GM19324 (cell line): ENCODE results near the gene CAMSAP1.
"Not testable (repeated sequence)": the region's sequence is repeated elsewhere in the genome, so short reads cannot be mapped to it uniquely, and the experiment has no call there.

Source experiments
- ATAC-seq: cut with Tn5 transposase; IDR thresholded peaks from one replicate; pipeline ENCODE4 v1.9.1; 2021; ENCODE audit warnings: mild to moderate bottlenecking, moderate library complexity; ENCODE audit not compliant: unreplicated experiment, low FRiP score

The CAMSAP1 gene

GRCh38 chr9:135907431-135908092 is at the start of gene CAMSAP1:
Gene CAMSAP1, minus strand, starts transcription at chr9:135907546. Its CDS starts 387 bp downstream, at chr9:135907159.
- ATAC-seq = peak; percentile 78

DNA sequence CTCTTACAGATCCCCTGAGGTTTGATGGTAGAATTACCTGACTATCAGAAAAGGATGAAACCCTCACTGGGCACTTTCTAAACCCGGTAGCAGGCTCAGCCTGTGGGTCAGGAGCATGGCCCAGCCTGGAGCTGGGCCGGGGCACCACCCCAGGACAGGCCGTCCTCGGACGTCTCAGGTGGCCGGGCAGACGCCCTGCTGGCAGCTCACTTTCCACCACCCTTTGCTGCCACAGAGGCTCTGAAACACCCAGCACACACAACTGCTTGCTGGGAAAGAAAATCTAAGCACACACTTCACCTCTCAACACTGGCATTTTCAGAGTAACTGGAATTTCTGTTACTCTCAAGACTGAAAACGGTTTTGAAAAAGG is 49.4 kb upstream of the CAMSAP1 start:
- no peak for ATAC-seq

- ATAC-seq = no peak
Measured at GRCh38 chr9:135955934-135956801, 48.8 kb upstream of the CAMSAP1 start.

GRCh38 chr9:135952664-135953206 is 45.4 kb upstream of the CAMSAP1 start:
- no peak for ATAC-seq

DNA sequence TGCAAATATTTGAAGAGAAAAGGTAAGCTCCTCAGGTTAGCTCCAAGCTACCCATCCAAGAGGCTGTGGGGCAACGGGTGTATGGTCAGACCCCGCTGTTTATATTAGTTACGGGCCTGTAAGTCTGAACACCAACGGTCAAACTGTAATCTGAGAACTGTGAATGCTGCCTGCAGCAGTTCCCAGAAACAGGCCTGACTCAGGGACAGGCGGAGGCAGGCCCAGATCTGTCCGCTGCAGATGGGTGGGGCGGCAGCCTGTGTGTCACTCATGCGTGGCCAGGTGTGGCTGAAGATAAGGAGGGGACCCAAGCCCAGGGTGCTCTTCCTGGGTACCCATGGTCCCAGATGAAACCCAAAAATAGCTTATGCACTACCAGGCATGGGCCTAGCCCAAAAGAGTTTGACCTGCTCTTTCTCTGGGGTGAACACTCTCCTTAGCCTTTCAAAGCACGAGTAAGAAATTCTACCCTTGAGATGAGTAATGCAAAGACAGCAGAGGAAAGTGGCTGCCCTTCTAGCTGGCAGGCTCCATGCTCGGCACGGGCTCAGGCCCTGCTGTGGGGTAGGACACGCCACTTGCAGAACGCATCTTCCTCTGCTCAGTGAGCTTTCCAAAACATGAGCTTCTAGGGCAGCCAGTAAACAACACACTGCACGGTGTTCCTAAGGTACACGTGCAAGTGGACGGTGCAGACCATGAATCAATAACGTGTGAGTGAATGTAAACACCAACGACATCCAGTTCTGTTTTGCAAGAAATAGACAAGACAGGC is 44.7 kb upstream of the CAMSAP1 start:
- ATAC-seq = no peak

DNA sequence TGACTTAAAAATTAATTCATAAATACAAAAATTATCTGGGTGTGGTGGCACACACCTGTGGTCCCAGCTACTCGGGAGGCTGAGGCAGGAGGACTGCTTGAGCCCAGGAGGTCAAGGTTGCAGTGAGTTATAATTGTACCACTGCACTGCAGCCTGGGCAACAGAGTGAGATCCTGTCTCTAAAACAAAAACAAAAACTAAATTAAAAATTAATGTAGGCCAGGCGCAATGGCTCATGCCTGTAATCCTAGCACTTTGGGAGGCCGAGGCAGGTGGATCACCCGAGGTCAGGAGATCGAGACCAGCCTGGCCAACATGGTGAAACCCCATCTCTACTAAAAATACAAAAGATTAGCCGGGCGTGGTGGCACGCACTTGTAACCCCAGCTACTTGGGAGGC is 44.0 kb upstream of the CAMSAP1 start:
- not testable (repeated sequence) for ATAC-seq

- ATAC-seq = not testable (repeated sequence)
Measured at GRCh38 chr9:135950841-135951240, 43.5 kb upstream of the CAMSAP1 start.

DNA sequence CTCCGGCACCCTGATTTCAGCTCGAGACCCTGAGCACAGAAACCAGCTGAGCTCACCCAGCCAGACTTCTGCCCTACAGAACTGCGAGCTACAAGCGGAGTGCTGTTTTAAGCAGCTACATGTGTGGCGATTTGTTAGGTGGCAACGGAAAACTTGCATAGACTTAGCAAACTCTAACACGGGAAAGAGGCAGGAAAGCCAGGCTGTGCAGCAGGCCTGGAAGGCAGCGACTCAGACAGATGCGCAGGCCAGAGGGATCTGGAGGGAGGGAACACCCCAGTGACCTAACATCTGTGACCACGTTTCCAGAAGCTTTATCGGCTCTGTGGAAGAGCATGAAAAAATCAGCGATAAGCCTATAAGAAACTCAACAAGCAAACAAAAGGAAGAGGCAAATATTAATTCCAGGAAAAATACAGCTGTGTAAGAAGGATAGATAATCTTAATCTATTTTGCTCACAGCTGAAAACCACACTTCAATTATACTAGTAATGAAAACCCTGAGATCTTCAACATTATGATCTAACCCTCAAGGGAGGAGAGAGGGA is 42.9 kb upstream of the CAMSAP1 start:
- ATAC-seq = no peak

GRCh38 chr9:135949501-135950134 is 42.3 kb upstream of the CAMSAP1 start:
- no peak for ATAC-seq

- no peak for ATAC-seq
Measured at GRCh38 chr9:135948968-135949367, 41.6 kb upstream of the CAMSAP1 start.

DNA sequence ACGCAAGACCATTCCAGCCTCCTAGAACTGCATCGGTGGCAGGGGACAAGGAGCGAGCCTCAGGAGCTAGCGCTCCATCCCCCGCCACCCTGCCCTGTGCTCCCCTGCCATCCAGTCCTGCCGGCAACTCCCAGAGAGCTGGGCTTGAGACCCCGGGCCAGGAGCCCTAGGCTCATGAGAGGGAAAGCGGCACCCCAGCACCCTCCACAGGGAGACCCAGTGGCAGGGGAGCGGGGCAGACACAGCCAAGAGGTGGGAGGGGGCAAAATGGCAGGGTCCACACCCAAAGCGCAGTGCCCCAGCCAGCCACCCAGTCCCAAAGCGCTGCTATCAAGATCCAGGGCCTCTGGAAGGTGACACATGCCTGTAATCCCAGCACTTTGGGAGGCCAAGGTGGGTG is 41.1 kb upstream of the CAMSAP1 start:
- no peak for ATAC-seq

DNA sequence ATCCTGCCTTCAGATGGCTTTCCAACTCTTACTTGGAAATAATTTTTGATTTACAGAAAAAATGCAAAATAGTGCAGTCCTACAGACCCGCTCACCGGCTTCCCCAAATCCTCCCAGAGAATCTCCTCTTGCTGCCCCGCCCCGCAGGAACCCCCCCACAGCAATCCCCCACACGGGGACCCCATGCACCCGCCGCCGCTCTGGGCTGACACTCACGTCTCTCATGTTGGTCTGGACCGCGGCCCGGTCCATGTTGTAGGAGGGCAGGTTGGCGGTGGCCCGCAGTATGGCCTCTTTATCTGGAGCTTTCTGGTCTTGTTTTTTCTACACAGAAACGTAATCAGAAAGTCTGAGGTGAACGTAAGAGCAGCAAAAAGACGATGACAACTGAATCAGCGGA is 40.2 kb upstream of the CAMSAP1 start:
- no peak for ATAC-seq

GRCh38 chr9:135947105-135947504 is 39.8 kb upstream of the CAMSAP1 start:
- not testable (repeated sequence) for ATAC-seq

GRCh38 chr9:135946392-135946994 is 39.1 kb upstream of the CAMSAP1 start:
- no peak for ATAC-seq

- ATAC-seq = no peak
Measured at GRCh38 chr9:135945969-135946368, 38.6 kb upstream of the CAMSAP1 start.

DNA sequence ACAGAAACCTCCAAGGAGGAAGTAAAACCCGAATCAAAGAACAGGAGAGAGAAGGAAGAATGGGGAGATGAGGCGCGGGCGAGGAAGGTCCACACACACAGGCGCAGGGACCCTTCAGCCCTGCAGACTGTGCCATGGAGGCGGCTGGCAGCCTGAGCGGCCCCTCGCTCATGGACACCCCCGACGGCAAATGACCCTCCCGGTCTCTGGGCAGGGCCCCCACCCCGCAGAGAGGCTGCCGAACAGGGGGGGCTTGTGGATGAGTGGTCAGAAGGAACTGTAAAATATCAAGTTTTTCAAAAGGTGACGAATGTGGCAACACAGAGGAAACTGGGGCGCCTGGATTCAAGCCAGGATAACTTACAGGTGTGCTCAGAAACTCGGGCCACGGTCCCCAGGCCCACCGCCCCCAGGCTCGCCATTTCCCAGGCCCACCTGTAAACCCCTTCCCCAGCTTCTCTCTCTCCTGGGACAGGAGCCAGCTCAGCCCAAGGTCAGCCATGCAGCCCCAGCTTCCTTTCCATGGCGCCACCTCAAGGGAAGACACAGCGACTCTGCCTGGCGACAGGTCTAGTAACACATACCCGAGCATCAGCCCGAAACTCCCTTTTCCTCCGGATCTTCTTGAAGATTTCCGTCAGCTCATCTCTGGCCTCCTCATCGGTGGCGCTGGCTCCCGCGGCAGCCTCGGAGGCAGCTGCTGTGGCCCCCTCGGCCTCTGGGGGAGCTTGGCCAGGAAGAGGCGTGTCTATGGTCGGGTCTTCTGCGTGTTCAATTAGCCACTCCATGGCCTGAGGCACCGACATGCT is 37.3 kb upstream of the CAMSAP1 start:
- ATAC-seq = no peak

DNA sequence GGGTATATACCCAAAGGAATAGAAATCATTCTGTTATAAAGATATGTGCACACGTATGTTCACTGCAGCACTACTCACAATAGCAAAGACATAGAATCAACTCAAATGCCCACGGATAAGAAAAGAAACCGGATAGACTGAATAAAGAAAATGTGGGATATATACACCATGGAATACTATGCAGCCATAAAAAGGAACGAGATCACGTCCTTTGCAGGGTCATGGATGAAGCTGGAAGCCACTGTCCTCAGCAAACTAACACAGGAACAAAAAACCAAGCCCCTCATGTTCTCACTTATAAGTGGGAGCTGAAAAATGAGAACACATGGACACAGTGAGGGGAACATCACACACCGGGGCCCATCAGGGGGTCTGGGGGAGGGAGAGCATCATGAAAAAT is 36.3 kb upstream of the CAMSAP1 start:
- not testable (repeated sequence) for ATAC-seq

GRCh38 chr9:135941288-135941995 is 34.1 kb upstream of the CAMSAP1 start:
- no peak for ATAC-seq
